Measurements from ENCODE around the gene MARCHF7. TPM values are rescaled to one million over a fixed set of nuclear protein-coding genes. Genes with fewer than 3 reads are reported as not detected.

The MARCHF7 gene
- total RNA-seq, 6 experiments from 2014 or later = 73.8 to 91.5 (median 84.7) TPM

GRCh38 chr2:159758686-159759085 lies 46.4 kb downstream of the MARCHF7 start:
- H3K4me3 Mint-ChIP-seq = no peak overlapping the region
- TF ChIP-seq, protein P1, sequence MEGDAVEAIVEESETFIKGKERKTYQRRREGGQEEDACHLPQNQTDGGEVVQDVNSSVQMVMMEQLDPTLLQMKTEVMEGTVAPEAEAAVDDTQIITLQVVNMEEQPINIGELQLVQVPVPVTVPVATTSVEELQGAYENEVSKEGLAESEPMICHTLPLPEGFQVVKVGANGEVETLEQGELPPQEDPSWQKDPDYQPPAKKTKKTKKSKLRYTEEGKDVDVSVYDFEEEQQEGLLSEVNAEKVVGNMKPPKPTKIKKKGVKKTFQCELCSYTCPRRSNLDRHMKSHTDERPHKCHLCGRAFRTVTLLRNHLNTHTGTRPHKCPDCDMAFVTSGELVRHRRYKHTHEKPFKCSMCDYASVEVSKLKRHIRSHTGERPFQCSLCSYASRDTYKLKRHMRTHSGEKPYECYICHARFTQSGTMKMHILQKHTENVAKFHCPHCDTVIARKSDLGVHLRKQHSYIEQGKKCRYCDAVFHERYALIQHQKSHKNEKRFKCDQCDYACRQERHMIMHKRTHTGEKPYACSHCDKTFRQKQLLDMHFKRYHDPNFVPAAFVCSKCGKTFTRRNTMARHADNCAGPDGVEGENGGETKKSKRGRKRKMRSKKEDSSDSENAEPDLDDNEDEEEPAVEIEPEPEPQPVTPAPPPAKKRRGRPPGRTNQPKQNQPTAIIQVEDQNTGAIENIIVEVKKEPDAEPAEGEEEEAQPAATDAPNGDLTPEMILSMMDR (IDR thresholded peaks at IDR 0.05) = no peak
- H3K27ac Mint-ChIP-seq = peak overlapping the region; percentile 38; the same call in 1 of the 2 replicates
- H3K36me3 Mint-ChIP-seq (ENCODE audit: low read depth) = peaks cover 29% of the 10 kb centered on the region
- no peaks in the 10 kb centered on the region for H3K9me3 Mint-ChIP-seq
- H3K4me1 Mint-ChIP-seq (ENCODE audit: low read depth) = peaks cover 22% of the 10 kb centered on the region
- no peak for DNase-seq
- no peaks in the 10 kb centered on the region for H3K27me3 Mint-ChIP-seq (ENCODE audit: insufficient read depth)

GRCh38 chr2:159759577-159759976 lies 47.3 kb downstream of the MARCHF7 start:
- Mint-ChIP-seq H3K4me3 (no peak overlapping the region), H3K9me3 (no peaks in the 10 kb centered on the region), H3K4me1 (ENCODE audit: low read depth) (peaks cover 22% of the 10 kb centered on the region), H3K36me3 (ENCODE audit: low read depth) (peaks cover 32% of the 10 kb centered on the region), H3K27ac (no peak overlapping the region), H3K27me3 (ENCODE audit: insufficient read depth) (no peaks in the 10 kb centered on the region)
- TF ChIP-seq, protein P1 (IDR thresholded peaks at IDR 0.05) = no peak
- DNase-seq = no peak

DNA sequence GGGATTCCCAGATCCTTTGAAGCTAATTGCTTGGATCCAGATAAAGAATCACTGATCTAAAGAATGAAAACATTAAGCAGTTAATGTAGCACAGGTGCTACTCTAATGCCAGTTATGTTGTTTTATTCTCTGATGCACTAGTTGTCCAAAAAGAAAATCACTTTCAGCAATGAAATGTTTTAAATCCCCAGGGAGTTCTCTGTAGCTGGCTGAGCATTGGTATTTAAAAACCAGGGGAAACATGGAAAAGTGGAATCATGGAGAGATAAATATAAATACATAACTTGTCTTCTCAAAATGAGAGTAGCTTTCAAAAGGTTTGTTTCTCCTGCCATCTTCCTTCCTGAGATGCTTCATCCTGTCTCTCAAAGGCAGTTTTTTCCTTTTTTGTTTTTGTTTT lies 48.0 kb downstream of the MARCHF7 start:
- H3K4me1 Mint-ChIP-seq (ENCODE audit: low read depth) = peaks cover 22% of the 10 kb centered on the region
- no peaks in the 10 kb centered on the region for H3K27me3 Mint-ChIP-seq (ENCODE audit: insufficient read depth)
- no peaks in the 10 kb centered on the region for H3K9me3 Mint-ChIP-seq
- TF ChIP-seq, protein P1 (IDR thresholded peaks at IDR 0.05) = no peak
- no peak for DNase-seq
- no peak overlapping the region for H3K4me3 Mint-ChIP-seq
- no peak overlapping the region for H3K27ac Mint-ChIP-seq
- H3K36me3 Mint-ChIP-seq (ENCODE audit: low read depth) = peaks cover 33% of the 10 kb centered on the region

- TF ChIP-seq, protein P1 (IDR thresholded peaks at IDR 0.05) = no peak
- H3K27ac Mint-ChIP-seq = no peak overlapping the region
- H3K9me3 Mint-ChIP-seq = no peaks in the 10 kb centered on the region
- no peak overlapping the region for H3K4me3 Mint-ChIP-seq
- peaks cover 31% of the 10 kb centered on the region for H3K4me1 Mint-ChIP-seq (ENCODE audit: low read depth)
- no peak for DNase-seq
- H3K27me3 Mint-ChIP-seq (ENCODE audit: insufficient read depth) = no peaks in the 10 kb centered on the region
- peaks cover 45% of the 10 kb centered on the region for H3K36me3 Mint-ChIP-seq (ENCODE audit: low read depth)
Observed at GRCh38 chr2:159762075-159762474, 49.8 kb downstream of the MARCHF7 start.

Other genes starting within 250 kb of the MARCHF7 start
- gene BAZ2B, start 96.0 kb upstream of the MARCHF7 start, total RNA-seq (2021; fragmentation: NEBNext Ultra II Directional; extraction: Animal tissue kit (Norgen Biotek cat#: 25700)) = 10 to 100 TPM; 18.6 to 23.7 (median 19.2) TPM
- 1 to 10 TPM; 1.9 to 5.6 (median 4.2) TPM for gene CD302, start 85.7 kb downstream of the MARCHF7 start, total RNA-seq (2021; fragmentation: NEBNext Ultra II Directional; extraction: Animal tissue kit (Norgen Biotek cat#: 25700))
- gene LY75, start 192.2 kb downstream of the MARCHF7 start, total RNA-seq (2021; fragmentation: NEBNext Ultra II Directional; extraction: Animal tissue kit (Norgen Biotek cat#: 25700)) = not detected

Measured in HFFc6 (cell line).